Peyer's patch (tissue), 4 donors: ENCODE measurements around the gene TPCN2. TPM values are rescaled to one million over a fixed set of nuclear protein-coding genes. Genes with fewer than 3 reads are reported as not detected.

Source experiments
- DNase-seq, 3 donors: peaks; one replicate each; pipeline ENCODE4 v3.0.0-alpha.2; 2017 to 2019
- H3K27ac ChIP-seq, 4 donors: fragments of 200-600 bp; sonication (generic); one replicate each; pipeline ENCODE4 v1.5.1; 2016 to 2019
- H3K27me3 ChIP-seq, 2 donors: fragments of 200-600 bp; sonication (generic); one replicate each; pipeline ENCODE4 v1.5.1; 2019
- H3K36me3 ChIP-seq, 3 donors: fragments of 200-600 bp; sonication (generic); one replicate each; pipeline ENCODE4 v1.5.1; 2016 to 2019
- H3K4me1 ChIP-seq, 4 donors: fragments of 200-600 bp; sonication (generic); one replicate each; pipeline ENCODE4 v1.5.1; 2016 to 2019
- H3K4me3 ChIP-seq, 4 donors: fragments of 200-600 bp; sonication (generic); 1 replicate in 3 of 4; 2 replicates in 1 of 4; pipeline ENCODE4 v1.5.1; 2016 to 2019; ENCODE audit warnings: mild to moderate bottlenecking in 1 of 4
- H3K9me3 ChIP-seq, 4 donors: fragments of 200-600 bp; sonication (generic); one replicate each; pipeline ENCODE4 v1.5.1; 2016 to 2019; ENCODE audit warnings: mild to moderate bottlenecking in 1 of 4
- POLR2A ChIP-seq, 2 donors: fragments of 450-650 bp; IDR thresholded peaks; one replicate each; pipeline ENCODE4 v1.5.1; 2017; ENCODE audit warnings: antibody characterized with exemption in 2 of 2, mild to moderate bottlenecking in 2 of 2, moderate library complexity in 2 of 2
- total RNA-seq, 4 donors: library from RNA; depleted of rRNA; stranded (reverse); fragments of >200 nt; gene quantifications; one replicate each; pipeline ENCODE4 v1.1.0, GENCODE V29; 2016
- TF ChIP-seq, protein P1 (sequence below), 6 experiments: fragments of 450-650 bp in 4 of 6; fragments of 200-600 bp in 2 of 6; sonication (generic) in 1 of 6; IDR thresholded peaks; one replicate each; pipeline ENCODE4 v1.5.1; 2017 to 2019; ENCODE audit warnings: antibody characterized with exemption in 6 of 6, mild to moderate bottlenecking in 3 of 6, moderate library complexity in 1 of 6

The TPCN2 gene
- total RNA-seq, 4 donors from 2014 or later = 22.4 to 42.5 (median 33.0) TPM

DNA sequence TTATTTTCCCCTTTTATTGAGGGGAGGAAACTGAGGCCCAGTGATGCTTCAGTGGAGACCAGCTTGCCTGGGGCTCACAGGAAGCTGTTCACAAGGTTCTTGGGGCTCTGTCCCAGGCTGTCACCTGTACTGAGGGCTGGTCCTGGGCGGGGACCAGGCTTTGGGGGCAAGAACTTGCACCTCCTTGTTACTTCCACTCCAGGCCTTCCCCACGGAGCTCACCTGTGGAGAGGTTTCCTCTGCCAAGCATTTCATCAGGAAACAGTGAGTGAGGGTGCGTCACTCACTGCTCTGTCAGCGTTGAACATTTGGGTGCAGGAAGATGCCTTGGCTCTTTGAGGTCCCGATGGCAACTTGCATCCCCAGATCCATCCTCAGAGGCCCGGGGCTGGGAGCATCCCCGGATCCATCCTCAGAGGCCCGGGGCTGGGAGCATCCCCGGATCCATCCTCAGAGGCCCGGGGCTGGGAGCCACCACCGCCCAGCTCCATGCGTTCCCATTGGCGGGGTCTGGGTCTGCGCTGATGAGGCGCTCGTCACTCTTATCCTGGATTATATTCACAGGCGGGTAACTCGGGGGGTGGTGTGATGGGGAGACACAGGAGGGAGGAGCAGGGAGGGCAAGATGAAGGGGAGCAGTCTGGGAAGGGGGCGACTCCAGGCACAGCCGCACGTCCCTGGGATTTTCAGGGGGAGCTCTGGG lies 105.6 kb downstream of the TPCN2 start:
- H3K9me3 ChIP-seq = no peaks in the 10 kb centered on the region
- TF ChIP-seq, protein P1, sequence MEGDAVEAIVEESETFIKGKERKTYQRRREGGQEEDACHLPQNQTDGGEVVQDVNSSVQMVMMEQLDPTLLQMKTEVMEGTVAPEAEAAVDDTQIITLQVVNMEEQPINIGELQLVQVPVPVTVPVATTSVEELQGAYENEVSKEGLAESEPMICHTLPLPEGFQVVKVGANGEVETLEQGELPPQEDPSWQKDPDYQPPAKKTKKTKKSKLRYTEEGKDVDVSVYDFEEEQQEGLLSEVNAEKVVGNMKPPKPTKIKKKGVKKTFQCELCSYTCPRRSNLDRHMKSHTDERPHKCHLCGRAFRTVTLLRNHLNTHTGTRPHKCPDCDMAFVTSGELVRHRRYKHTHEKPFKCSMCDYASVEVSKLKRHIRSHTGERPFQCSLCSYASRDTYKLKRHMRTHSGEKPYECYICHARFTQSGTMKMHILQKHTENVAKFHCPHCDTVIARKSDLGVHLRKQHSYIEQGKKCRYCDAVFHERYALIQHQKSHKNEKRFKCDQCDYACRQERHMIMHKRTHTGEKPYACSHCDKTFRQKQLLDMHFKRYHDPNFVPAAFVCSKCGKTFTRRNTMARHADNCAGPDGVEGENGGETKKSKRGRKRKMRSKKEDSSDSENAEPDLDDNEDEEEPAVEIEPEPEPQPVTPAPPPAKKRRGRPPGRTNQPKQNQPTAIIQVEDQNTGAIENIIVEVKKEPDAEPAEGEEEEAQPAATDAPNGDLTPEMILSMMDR (IDR thresholded peaks at IDR 0.05) = no peak
- TF ChIP-seq POLR2A (IDR thresholded peaks at IDR 0.05) = no peak
- peaks cover 0 to 9% (median 0%) of the 10 kb centered on the region in 4 donors for H3K4me1 ChIP-seq
- no peaks in the 10 kb centered on the region for H3K36me3 ChIP-seq
- DNase-seq = no peak
- no peak overlapping the region for H3K4me3 ChIP-seq
- no peak overlapping the region for H3K27ac ChIP-seq
- H3K27me3 ChIP-seq = no peaks in the 10 kb centered on the region

DNA sequence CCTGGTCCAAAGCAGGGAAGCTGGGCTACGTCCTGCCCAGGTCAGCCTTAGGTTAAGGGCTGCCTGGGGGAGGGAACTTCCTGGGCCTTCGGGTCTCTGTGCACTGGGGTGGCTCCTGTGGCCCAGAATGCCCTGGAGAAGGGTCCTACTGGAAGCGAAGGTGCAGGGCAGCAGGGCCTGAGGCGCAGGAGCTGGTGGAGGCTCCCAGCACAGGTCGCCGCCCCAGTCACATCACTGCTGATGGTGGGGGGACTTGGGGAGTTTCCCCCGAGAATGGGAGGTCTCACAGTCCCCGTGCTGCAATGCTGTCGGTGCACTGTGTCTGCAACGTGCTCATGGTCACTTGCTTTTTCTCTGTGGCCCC lies 106.2 kb downstream of the TPCN2 start:
- Histone ChIP-seq H3K27ac (no peak overlapping the region), H3K9me3 (no peaks in the 10 kb centered on the region), H3K36me3 (no peaks in the 10 kb centered on the region), H3K4me3 (no peak overlapping the region), H3K27me3 (no peaks in the 10 kb centered on the region), H3K4me1 (peaks cover 0 to 9% (median 0%) of the 10 kb centered on the region in 4 donors)
- TF ChIP-seq, protein P1 (IDR thresholded peaks at IDR 0.05) = no peak
- no peak for DNase-seq

DNA sequence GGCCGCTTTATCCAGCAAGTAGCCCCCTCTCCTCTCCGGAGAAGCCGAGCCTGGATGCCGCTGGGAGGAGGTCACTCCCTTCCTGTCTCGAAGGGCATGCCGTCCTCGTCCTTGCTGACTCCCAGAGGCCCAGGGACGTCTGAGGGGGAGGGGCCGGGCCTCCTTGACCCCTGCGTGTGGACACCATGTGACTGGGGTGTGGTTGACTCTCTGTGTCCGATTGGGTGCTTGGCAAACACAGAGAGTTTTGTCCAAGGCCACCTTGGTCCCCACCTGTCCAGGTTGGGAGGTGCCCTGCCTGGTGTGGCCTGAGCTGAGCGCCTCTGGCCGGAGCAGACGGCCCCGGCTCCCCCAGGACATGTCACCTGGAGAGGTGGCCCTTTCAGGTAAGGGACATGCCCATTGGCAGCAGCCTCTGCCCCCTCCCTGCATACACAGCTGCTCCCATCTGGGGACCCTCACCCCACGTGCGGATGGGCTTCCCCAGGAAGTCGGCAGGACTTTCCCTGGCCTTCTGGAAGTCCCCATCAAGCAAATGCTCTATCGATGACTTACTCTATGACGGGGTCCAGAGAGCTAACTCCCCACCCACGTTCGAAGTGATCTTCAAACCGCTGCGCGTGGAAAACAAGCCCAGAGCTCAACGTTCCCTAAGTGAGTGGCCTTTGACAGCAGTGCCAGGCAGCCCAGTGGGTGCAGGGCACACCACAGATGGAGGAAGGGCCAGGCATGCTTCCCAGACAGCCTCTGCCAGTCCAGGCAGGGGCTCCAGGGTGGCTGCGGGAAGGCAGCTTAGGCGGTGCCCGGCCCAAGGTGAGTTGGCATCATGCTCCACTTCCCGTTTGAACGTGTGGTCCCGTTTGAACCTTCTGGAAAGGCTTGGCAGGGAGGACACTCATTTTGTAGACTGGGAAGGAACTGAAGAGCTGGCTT lies 106.8 kb downstream of the TPCN2 start, which contains the start of gene SMIM38:
TSS of gene SMIM38 (plus strand) at position 634 of the 933 bp plus-strand sequence. CDS start 1,912 bp downstream, outside the sequence.
- H3K36me3 ChIP-seq = no peaks in the 10 kb centered on the region
- peaks cover 0 to 9% (median 0%) of the 10 kb centered on the region in 4 donors for H3K4me1 ChIP-seq
- no peaks in the 10 kb centered on the region for H3K27me3 ChIP-seq
- no peak within 1 kb of the TSS for H3K4me3 ChIP-seq
- TF ChIP-seq, protein P1 (IDR thresholded peaks at IDR 0.05) = no peak
- no peak for TF ChIP-seq POLR2A (IDR thresholded peaks at IDR 0.05)
- peak within 1 kb of the TSS in 1 of 4 donors; percentile 3 for H3K27ac ChIP-seq
- DNase-seq = no peak
- H3K9me3 ChIP-seq = no peaks in the 10 kb centered on the region

DNA sequence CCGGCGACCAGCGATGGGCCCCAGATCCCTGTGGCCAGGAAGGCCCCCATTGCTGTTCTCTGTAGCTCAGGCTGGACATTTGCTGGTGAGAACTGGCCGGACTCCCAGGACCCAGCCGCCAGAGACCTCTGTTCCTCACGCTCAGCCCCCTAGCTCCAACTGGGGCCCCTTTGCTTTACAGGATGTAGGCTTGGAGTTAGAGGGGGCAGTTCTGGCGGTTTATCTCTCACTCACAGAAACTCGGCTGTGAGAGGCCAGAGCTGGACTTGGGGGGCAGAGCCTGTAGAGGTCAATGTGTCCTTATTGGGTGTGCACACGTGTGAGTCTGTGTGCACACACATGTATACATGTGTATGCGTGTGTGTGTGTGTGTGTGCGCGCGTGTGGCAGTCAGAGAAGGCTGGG lies 107.5 kb downstream of the TPCN2 start:
- Histone ChIP-seq H3K9me3 (no peaks in the 10 kb centered on the region), H3K36me3 (no peaks in the 10 kb centered on the region), H3K4me3 (no peak overlapping the region), H3K27me3 (no peaks in the 10 kb centered on the region), H3K4me1 (peaks cover 0 to 9% (median 0%) of the 10 kb centered on the region in 4 donors), H3K27ac (no peak overlapping the region)
- no peak for DNase-seq
- TF ChIP-seq, protein P1 (IDR thresholded peaks at IDR 0.05) = no peak
- no peak for TF ChIP-seq POLR2A (IDR thresholded peaks at IDR 0.05)

DNA sequence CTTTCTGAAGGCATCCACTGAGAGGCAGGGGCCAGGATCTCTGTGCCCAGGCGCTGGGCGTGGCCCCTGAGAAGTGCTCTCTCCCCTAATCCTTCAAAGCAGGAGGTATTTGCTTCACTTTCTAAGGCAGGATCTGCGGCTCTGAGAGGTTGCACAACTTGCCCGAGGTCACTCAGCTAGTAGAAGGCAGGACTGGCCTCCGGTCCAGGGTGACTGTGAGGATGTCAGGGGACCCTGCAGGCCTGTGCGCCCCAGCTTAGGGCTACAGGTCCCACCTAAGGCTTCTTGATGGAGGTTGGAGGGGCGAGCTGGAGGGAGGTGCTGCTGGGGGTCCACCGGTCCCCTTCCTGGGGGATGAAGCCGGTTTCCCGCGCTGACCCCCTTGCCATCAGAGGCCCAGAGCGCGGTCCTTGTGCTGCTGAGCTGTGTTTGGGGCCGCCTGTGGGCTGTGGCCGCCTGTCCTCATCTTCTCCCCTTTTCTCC lies 108.0 kb downstream of the TPCN2 start:
- TF ChIP-seq, protein P1 (IDR thresholded peaks at IDR 0.05) = no peak
- TF ChIP-seq POLR2A (IDR thresholded peaks at IDR 0.05) = no peak
- Histone ChIP-seq H3K4me1 (peaks cover 0 to 9% (median 0%) of the 10 kb centered on the region in 4 donors), H3K36me3 (no peaks in the 10 kb centered on the region), H3K27me3 (no peaks in the 10 kb centered on the region), H3K27ac (peak overlapping the region in 1 of 4 donors; percentile 3), H3K9me3 (no peaks in the 10 kb centered on the region), H3K4me3 (peak overlapping the region in 1 of 4 donors; percentile 11)
- DNase-seq = no peak
